Prostate gland (tissue), 2 donors: ENCODE results near the gene KPTN. TPM values are rescaled to one million over a fixed set of nuclear protein-coding genes. Genes with fewer than 3 reads are reported as not detected.
A peak's percentile ranks its signal among the peaks of the same experiment; 100 is the strongest.

Experiments used
- DNase-seq: peaks from one replicate; pipeline ENCODE4 v3.0.0-alpha.2; 2019; ENCODE audit warnings: low spot score
- H3K27ac ChIP-seq, 2 donors: fragments of 200-600 bp; sonication (generic); 2 replicates each; pipeline ENCODE4 v1.5.1; 2017 to 2019
- H3K27me3 ChIP-seq: fragments of 200-600 bp; sonication (generic); replicated peaks from 2 replicates; pipeline ENCODE4 v1.5.1; 2019; ENCODE audit not compliant: insufficient read depth
- H3K36me3 ChIP-seq, 2 donors: fragments of 200-600 bp; sonication (generic); 1 replicate in 1 of 2; 2 replicates in 1 of 2; pipeline versions ENCODE4 v1.5.1 to v1.8.1; 2017 to 2019
- H3K4me1 ChIP-seq: fragments of 200-600 bp; sonication (generic); replicated peaks from 2 replicates; pipeline ENCODE4 v1.5.1; 2019
- H3K4me3 ChIP-seq, 2 donors: fragments of 200-600 bp; sonication (generic); 2 replicates each; pipeline ENCODE4 v1.5.1; 2017 to 2019
- H3K9me3 ChIP-seq: fragments of 200-600 bp; sonication (generic); 2 replicates; pipeline ENCODE4 v1.5.1; 2017
- CTCF ChIP-seq, 4 experiments: fragments of 200-600 bp in 2 of 4; fragments of 450-650 bp in 2 of 4; sonication (generic) in 2 of 4; IDR thresholded peaks; 1 replicate in 3 of 4; 2 replicates in 1 of 4; pipeline ENCODE4 v1.5.1; 2016 to 2019; ENCODE audit warnings: antibody characterized with exemption in 4 of 4, mild to moderate bottlenecking in 2 of 4, moderate library complexity in 2 of 4
- POLR2A ChIP-seq: fragments of 450-650 bp; IDR thresholded peaks from one replicate; pipeline ENCODE4 v1.6.1; 2016; ENCODE audit warnings: antibody characterized with exemption, mild to moderate bottlenecking
- POLR2AphosphoS5 ChIP-seq: sonication (generic); formaldehyde crosslinking; IDR thresholded peaks from one replicate; pipeline ENCODE4 v1.6.1; 2017; ENCODE audit warnings: antibody characterized with exemption
- WGBS: methylation state at CpG from one replicate; pipeline ENCODE4 v1.1.5; 2018; 5-methylcytosine and 5-hydroxymethylcytosine counted together
- intact Hi-C: fragments of 100-400 bp; cut with DNase I; formaldehyde crosslinking; loops from one replicate; pipeline ENCODE4 v1.14.2; 2022
- total RNA-seq, 2 donors: library from RNA; depleted of rRNA; stranded (reverse); fragments of >200 nt; gene quantifications; one replicate each; pipeline ENCODE4 v1.1.0, GENCODE V29; 2016

KPTN gene
- total RNA-seq, 2 donors from 2014 or later: 8.8 to 9.0 TPM

- peak overlapping the region in 1 of 2 donors; percentile 93 for H3K27ac ChIP-seq
- 82% methylated on average over 6 of the region's 6 CpGs for WGBS
- peaks cover 4% of the 10 kb centered on the region for H3K4me1 ChIP-seq
- intact Hi-C loops: no loop called here
- H3K27me3 ChIP-seq: no peaks in the 10 kb centered on the region
- TF ChIP-seq CTCF (IDR thresholded peaks at IDR 0.05) (no peak), POLR2AphosphoS5 (no peak), POLR2A (no peak)
- no peak overlapping the region for H3K4me3 ChIP-seq
- DNase-seq: no peak
- H3K36me3 ChIP-seq: peaks cover 0 to 9% of the 10 kb centered on the region in 2 donors
- no peaks in the 10 kb centered on the region for H3K9me3 ChIP-seq
Observed at GRCh38 chr19:47485210-47485609, 1.2 kb upstream of the KPTN start.

GRCh38 chr19:47483200-47483599, 819 bp downstream of the KPTN start:
- 93% methylated on average over 15 of the region's 15 CpGs for WGBS
- no peak for DNase-seq
- Histone ChIP-seq H3K4me3 (no peak overlapping the region), H3K4me1 (peaks cover 4% of the 10 kb centered on the region), H3K36me3 (no peaks in the 10 kb centered on the region), H3K27me3 (no peaks in the 10 kb centered on the region), H3K9me3 (no peaks in the 10 kb centered on the region), H3K27ac (no peak overlapping the region)
- no peak for TF ChIP-seq POLR2AphosphoS5
- no peak for TF ChIP-seq POLR2A
- no peak for TF ChIP-seq CTCF (IDR thresholded peaks at IDR 0.05)
- intact Hi-C loops: no loop called here

- H3K27me3 ChIP-seq: no peaks in the 10 kb centered on the region
- no peak overlapping the region for H3K4me3 ChIP-seq
- no peak for DNase-seq
- H3K4me1 ChIP-seq: peaks cover 4% of the 10 kb centered on the region
- WGBS: 97% methylated on average over 4 of the region's 4 CpGs
- intact Hi-C loops: no loop called here
- no peak for TF ChIP-seq CTCF (IDR thresholded peaks at IDR 0.05)
- TF ChIP-seq POLR2A: no peak
- TF ChIP-seq POLR2AphosphoS5: no peak
- H3K9me3 ChIP-seq: no peaks in the 10 kb centered on the region
- H3K27ac ChIP-seq: no peak overlapping the region
- no peaks in the 10 kb centered on the region for H3K36me3 ChIP-seq
Observed at GRCh38 chr19:47481460-47482052, 2.5 kb downstream of the KPTN start.

DNA sequence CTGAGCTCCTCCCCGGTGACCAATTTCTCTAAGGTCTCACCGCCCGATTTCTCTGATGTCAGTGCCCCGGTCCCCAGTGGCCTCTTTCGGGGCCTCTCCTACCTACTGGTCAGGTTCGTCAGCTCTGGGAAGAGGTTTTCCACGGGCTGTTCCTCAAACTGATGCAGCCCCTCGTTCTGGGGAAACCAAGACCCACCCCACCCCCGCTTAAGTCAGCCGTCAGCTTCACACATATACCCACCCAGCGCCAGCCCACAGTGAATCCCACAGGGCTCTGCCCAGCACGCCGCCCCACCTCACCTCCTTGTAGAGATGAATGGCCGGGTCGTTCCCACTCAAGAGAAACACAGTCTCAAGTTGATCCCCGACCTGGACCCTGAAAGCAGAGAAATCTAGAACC, 3.4 kb downstream of the KPTN start:
- Histone ChIP-seq H3K27ac (no peak overlapping the region), H3K4me3 (no peak overlapping the region), H3K36me3 (no peaks in the 10 kb centered on the region), H3K4me1 (peaks cover 4% of the 10 kb centered on the region), H3K27me3 (no peaks in the 10 kb centered on the region), H3K9me3 (no peaks in the 10 kb centered on the region)
- no peak for DNase-seq
- intact Hi-C loops: no loop called here
- TF ChIP-seq CTCF (IDR thresholded peaks at IDR 0.05) (no peak), POLR2AphosphoS5 (no peak), POLR2A (no peak)
- 87% methylated on average over 16 of the region's 16 CpGs for WGBS

DNA sequence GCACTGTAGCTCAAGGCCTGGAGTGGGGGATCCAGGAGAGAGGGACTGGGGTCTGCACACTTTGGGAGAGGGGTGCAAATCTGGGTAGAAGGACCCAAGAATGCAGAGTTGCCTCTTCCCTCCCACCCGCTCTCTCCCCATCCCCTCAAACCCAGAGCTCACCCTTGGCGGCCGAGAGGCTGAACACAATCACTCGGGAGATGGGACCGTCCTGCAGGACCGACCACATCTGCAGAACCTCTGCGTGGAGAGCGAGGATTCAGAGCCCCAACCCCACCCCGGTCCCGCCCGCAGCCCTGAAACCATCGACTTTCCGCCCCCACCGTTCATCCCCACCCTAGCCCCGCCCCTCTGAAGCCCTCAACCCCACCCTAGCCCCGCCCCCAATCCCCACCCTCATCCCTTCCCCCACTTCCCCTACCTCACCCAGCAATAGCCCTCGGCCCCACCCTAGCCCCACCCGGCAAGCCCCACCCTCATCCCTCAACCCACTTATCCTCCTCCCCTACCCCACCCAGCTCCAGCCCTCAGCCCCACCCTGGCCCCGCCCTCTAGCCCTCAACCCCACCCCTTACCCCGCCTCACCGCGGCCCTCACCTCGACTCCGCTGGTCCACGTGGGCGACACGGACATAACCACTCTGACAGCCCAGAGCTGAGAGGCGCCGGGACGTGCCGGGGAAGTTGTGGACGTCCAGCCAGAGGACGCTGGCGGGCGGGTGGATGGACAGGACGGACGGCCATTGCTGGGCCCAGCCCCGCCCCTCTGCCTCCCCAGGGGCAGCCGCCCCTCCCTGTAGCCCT, 4.1 kb downstream of the KPTN start:
- H3K36me3 ChIP-seq: no peaks in the 10 kb centered on the region
- intact Hi-C loops: no loop called here
- WGBS: 19% methylated on average over 34 of the region's 39 CpGs
- DNase-seq: no peak
- no peaks in the 10 kb centered on the region for H3K27me3 ChIP-seq
- H3K4me3 ChIP-seq: no peak overlapping the region
- peaks cover 3% of the 10 kb centered on the region for H3K4me1 ChIP-seq
- no peak overlapping the region for H3K27ac ChIP-seq
- no peaks in the 10 kb centered on the region for H3K9me3 ChIP-seq
- TF ChIP-seq CTCF (IDR thresholded peaks at IDR 0.05) (no peak), POLR2AphosphoS5 (no peak), POLR2A (no peak)
